22Rv1 (cell line): ENCODE data around the gene CALHM3.
"Not testable (repeated sequence)": the region's sequence is repeated elsewhere in the genome, so short reads cannot be mapped to it uniquely, and the experiment has no call there.

Source experiments
- H3K27ac ChIP-seq: fragments of 450-650 bp; 2 replicates; pipeline ENCODE4 v1.5.1; 2017
- ZFX ChIP-seq: fragments of 450-650 bp; IDR thresholded peaks from 2 replicates; pipeline ENCODE4 v1.6.1; 2017; ENCODE audit warnings: antibody characterized with exemption, borderline replicate concordance
- TF ChIP-seq, protein P1 (sequence below): fragments of 450-650 bp; IDR thresholded peaks from 2 replicates; pipeline ENCODE4 v1.5.1; 2017; ENCODE audit warnings: mild to moderate bottlenecking

Gene CALHM3

DNA sequence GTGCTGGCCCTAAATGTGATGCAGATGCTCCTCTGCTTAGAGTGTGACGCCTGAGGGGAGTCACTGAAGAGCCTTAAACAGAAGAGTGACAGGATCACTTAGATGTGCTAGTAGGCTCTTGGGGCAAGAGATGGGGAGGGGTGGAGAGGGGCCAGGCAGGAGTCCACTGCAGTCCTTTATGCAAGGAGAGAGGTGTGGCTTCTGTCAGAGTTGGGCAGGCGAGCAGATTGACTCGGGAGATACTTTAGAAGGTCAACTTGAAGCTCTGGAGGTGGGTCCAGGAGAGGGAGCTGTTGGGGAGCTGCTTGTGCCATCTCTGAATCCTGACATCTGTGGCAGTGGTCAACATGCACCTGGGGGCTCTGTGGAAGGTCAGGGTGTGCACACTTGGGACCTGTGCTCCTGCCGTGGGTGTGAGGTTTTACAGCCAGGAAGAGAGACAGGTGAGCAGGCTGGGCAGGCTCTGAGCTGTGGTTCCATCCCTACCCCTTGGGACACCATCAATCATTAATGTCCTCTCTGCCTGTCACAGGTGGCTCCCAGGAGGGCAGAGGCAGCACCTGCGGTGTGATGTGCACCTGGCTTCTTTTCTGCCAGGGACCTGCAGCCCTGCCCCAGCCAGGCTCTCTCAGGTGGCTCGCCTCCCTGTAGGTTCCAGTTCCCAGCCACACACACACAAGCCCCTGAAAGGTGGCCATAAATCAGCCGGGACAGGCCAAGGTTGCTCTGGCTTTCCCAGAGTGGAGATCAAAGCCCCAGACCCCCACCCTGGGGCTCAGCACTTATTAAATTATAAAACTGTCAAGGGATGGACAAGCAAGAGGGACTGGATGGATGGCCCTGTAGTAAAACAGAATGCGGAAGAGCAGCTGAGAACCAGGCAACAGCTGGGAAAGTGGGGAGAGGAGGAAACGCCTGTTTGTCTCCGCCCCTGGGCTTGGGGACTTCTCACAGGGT, 28.5 kb upstream of the CALHM3 start:
- TF ChIP-seq ZFX, result no peak
- TF ChIP-seq, protein P1, sequence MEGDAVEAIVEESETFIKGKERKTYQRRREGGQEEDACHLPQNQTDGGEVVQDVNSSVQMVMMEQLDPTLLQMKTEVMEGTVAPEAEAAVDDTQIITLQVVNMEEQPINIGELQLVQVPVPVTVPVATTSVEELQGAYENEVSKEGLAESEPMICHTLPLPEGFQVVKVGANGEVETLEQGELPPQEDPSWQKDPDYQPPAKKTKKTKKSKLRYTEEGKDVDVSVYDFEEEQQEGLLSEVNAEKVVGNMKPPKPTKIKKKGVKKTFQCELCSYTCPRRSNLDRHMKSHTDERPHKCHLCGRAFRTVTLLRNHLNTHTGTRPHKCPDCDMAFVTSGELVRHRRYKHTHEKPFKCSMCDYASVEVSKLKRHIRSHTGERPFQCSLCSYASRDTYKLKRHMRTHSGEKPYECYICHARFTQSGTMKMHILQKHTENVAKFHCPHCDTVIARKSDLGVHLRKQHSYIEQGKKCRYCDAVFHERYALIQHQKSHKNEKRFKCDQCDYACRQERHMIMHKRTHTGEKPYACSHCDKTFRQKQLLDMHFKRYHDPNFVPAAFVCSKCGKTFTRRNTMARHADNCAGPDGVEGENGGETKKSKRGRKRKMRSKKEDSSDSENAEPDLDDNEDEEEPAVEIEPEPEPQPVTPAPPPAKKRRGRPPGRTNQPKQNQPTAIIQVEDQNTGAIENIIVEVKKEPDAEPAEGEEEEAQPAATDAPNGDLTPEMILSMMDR, result no peak
- H3K27ac ChIP-seq, result no peak overlapping the region

DNA sequence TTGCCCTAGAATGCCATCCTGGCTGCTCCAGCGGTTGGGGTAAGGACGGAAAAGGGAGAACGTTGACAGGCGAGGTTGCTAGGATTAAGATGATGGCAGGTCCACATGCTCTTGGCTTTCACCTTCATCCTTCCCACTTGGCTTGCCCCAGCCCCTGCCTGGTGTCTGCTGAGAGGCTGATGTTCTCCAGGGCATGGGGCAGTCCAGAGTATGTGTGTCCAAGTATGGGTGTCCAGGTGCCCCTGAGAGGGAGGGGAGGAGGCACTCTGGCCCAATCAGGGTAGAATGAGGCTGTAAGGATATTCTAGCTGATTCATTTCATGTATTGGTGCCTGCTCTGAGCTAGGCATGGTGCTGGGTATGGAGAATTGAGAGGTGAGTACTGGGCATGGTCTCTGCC, 27.0 kb upstream of the CALHM3 start:
- H3K27ac ChIP-seq, result no peak overlapping the region
- TF ChIP-seq, protein P1, result no peak
- TF ChIP-seq ZFX, result no peak

- TF ChIP-seq ZFX, result no peak
- TF ChIP-seq, protein P1, result no peak
- no peak overlapping the region for H3K27ac ChIP-seq
These were observed 25.2 kb upstream of the CALHM3 start for GRCh38 chr10:103504181-103504783.

GRCh38 chr10:103503777-103504176, 24.7 kb upstream of the CALHM3 start:
- not testable (repeated sequence) for H3K27ac ChIP-seq

DNA sequence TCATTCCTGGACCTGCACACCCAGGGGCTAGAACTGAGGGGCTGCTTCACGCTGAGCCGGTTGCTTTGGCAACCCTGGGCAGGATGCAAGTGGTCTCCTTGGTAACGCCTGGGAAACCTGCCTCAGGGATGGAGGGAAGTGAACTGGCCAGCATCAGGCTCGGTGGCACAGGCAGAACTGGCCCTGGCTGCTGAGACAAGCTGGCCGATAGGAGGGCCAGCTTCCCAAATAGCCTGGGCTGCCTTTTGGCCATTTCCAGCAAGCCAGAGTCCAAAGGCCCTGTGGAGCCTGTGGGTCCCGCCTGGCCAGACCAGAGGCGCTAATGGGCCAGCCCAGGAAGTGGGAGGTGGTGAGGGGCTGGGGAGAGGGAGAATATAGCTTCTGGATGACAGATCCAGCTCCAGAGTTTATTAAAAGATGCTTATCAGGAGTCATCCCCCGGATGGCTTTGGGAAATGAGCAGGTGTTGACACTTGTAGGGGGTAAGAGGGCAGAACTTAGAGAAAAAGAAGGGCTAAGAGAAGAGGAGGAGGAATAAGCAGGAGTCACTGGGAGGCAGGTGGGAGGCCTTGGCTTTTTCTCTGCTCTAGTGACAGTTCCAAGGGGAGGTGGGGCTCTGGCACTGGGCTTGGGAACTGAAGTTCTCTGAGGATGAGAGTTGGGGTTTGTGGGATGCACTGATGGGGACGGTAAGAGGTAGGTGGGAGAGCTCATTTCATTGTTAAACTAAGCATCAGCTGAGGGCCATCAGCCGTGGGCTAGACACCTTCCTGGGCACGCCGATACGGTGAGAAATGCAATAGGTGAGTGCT, 24.0 kb upstream of the CALHM3 start:
- TF ChIP-seq ZFX, result no peak
- TF ChIP-seq, protein P1, result no peak
- no peak overlapping the region for H3K27ac ChIP-seq

GRCh38 chr10:103501186-103501585, 22.1 kb upstream of the CALHM3 start:
- H3K27ac ChIP-seq, result no peak overlapping the region
- TF ChIP-seq, protein P1, result no peak
- TF ChIP-seq ZFX, result no peak

- TF ChIP-seq, protein P1, result no peak
- no peak for TF ChIP-seq ZFX
- no peak overlapping the region for H3K27ac ChIP-seq
These were observed 21.4 kb upstream of the CALHM3 start for GRCh38 chr10:103500481-103500880.
